HG03439 (cell line): ENCODE data around the gene NT5M.
"Not testable (repeated sequence)": the region's sequence is repeated elsewhere in the genome, so short reads cannot be mapped to it uniquely, and the experiment has no call there.

Experiments used
- ATAC-seq: cut with Tn5 transposase; IDR thresholded peaks from one replicate; pipeline ENCODE4 v1.9.1; 2021; ENCODE audit warnings: mild to moderate bottlenecking, moderate library complexity; ENCODE audit not compliant: unreplicated experiment

NT5M gene

GRCh38 chr17:17303010-17303846, at the start of gene NT5M:
NT5M (plus strand) TSS chr17:17303373; CDS start chr17:17303551, 178 bp downstream.
- peak; percentile 55 for ATAC-seq

GRCh38 chr17:17253406-17253805, 49.8 kb upstream of the NT5M start:
- ATAC-seq: no peak

GRCh38 chr17:17254036-17254435, 49.1 kb upstream of the NT5M start:
- ATAC-seq: no peak

- not testable (repeated sequence) for ATAC-seq
Measured at GRCh38 chr17:17255689-17256088, 47.5 kb upstream of the NT5M start.

- ATAC-seq: no peak
Measured at GRCh38 chr17:17256316-17256715, 46.9 kb upstream of the NT5M start.

- ATAC-seq: no peak
Measured at GRCh38 chr17:17258011-17258410, 45.2 kb upstream of the NT5M start.

- ATAC-seq: no peak
Measured at GRCh38 chr17:17258998-17259397, 44.2 kb upstream of the NT5M start.

GRCh38 chr17:17264430-17264829, 38.7 kb upstream of the NT5M start:
- ATAC-seq: no peak

- ATAC-seq: no peak
Measured at GRCh38 chr17:17269926-17270773, 33.0 kb upstream of the NT5M start.

- ATAC-seq: no peak
Measured at GRCh38 chr17:17275971-17276370, 27.2 kb upstream of the NT5M start.

- ATAC-seq: not testable (repeated sequence)
Measured at GRCh38 chr17:17277431-17277830, 25.7 kb upstream of the NT5M start.

GRCh38 chr17:17279316-17279715, 23.9 kb upstream of the NT5M start:
- ATAC-seq: no peak

GRCh38 chr17:17280613-17281549, 22.3 kb upstream of the NT5M start, which contains the start of gene COPS3:
COPS3 (minus strand) TSS chr17:17281246; CDS start chr17:17281186, 60 bp downstream.
- ATAC-seq: peak; percentile 85

- ATAC-seq: no peak
Measured at GRCh38 chr17:17285951-17286350, 17.2 kb upstream of the NT5M start.

GRCh38 chr17:17289086-17289485, 14.1 kb upstream of the NT5M start:
- no peak for ATAC-seq

- ATAC-seq: no peak
Measured at GRCh38 chr17:17289701-17290100, 13.5 kb upstream of the NT5M start.

GRCh38 chr17:17295141-17295540, 8.0 kb upstream of the NT5M start:
- no peak for ATAC-seq

- ATAC-seq: no peak
Measured at GRCh38 chr17:17297217-17297616, 6.0 kb upstream of the NT5M start.

GRCh38 chr17:17298108-17298507, 5.1 kb upstream of the NT5M start:
- no peak for ATAC-seq
